A549 treated with ZK216348 at 1 μM for 4 hours (cell line): Measurements from ENCODE around the gene KDM3B. TPM values are rescaled to one million over a fixed set of nuclear protein-coding genes. Genes with fewer than 3 reads are reported as not detected.

Source experiments
- total RNA-seq: library from RNA; stranded (reverse); fragments of 200-300 nt; extraction: Qiagen RNA extraction; gene quantifications from 5 replicates; pipeline ENCODE4 v1.2.3, GENCODE V29; 2022; ENCODE audit warnings: low read depth

The KDM3B gene
- 40.6 to 45.8 TPM (median 42.9 TPM) in 5 replicates for total RNA-seq

GRCh38 chr5:138352071-138352721 lies at the start of gene KDM3B:
Gene KDM3B (plus strand): TSS chr5:138352685. CDS start chr5:138352796, 111 bp downstream.

GRCh38 chr5:138331449-138332368 lies 20.8 kb upstream of the KDM3B start, which contains the start of gene CDC25C:
Gene CDC25C (minus strand): TSS chr5:138331804. CDS start chr5:138331180, 624 bp downstream.

GRCh38 chr5:138337685-138338410 lies 14.6 kb upstream of the KDM3B start, which contains the start of gene FAM53C:
Gene FAM53C (plus strand): TSS chr5:138338266. CDS start chr5:138341336, 3,070 bp downstream.

GRCh38 chr5:138438724-138439476 lies 86.4 kb downstream of the KDM3B start, which contains the start of gene REEP2:
Gene REEP2 (plus strand): TSS chr5:138439057. CDS start chr5:138439209, 152 bp downstream.

GRCh38 chr5:138465261-138466124 lies 113.0 kb downstream of the KDM3B start, which contains the start of gene EGR1:
Gene EGR1 (plus strand): TSS chr5:138465479. CDS start chr5:138465762, 283 bp downstream.

Other genes with a start within 250 kb of the KDM3B start
- gene NME5, start 213.3 kb upstream of the KDM3B start, total RNA-seq = not detected in 5 replicates
- gene BRD8, start 174.1 kb upstream of the KDM3B start, total RNA-seq = 46.1 to 55.8 TPM (median 50.1 TPM) in 5 replicates
- 44.6 to 48.6 TPM (median 46.7 TPM) in 5 replicates for gene KIF20A, start 173.6 kb upstream of the KDM3B start, total RNA-seq
- 21.4 to 34.1 TPM (median 27.0 TPM) in 5 replicates for gene CDC23, start 139.4 kb upstream of the KDM3B start, total RNA-seq
- 0.11 TPM in 1 of 5 replicates, not detected in the others for gene GFRA3, start 78.1 kb upstream of the KDM3B start, total RNA-seq
- gene CDC25C, start 20.9 kb upstream of the KDM3B start, total RNA-seq = 10.3 to 13.5 TPM (median 10.6 TPM) in 5 replicates
- 15.2 to 22.0 TPM (median 21.2 TPM) in 5 replicates for gene FAM53C, start 14.4 kb upstream of the KDM3B start, total RNA-seq
- 6.1 to 8.2 TPM (median 6.8 TPM) in 5 replicates for gene REEP2, start 86.4 kb downstream of the KDM3B start, total RNA-seq
- 9.5 to 13.7 TPM (median 10.0 TPM) in 5 replicates for gene EGR1, start 112.8 kb downstream of the KDM3B start, total RNA-seq
- 113 to 174 TPM (median 114 TPM) in 5 replicates for gene ETF1, start 190.6 kb downstream of the KDM3B start, total RNA-seq
- gene HSPA9, start 222.7 kb downstream of the KDM3B start, total RNA-seq = 320 to 364 TPM (median 347 TPM) in 5 replicates